HepG2 (cell line): ENCODE results near the gene ARL15. TPM values are rescaled to one million over a fixed set of nuclear protein-coding genes. Genes with fewer than 3 reads are reported as not detected.

Source experiments
- ATAC-seq: fragments of 200-7000 bp; cut with Tn5 transposase; 3 replicates; pipeline ENCODE4 v1.9.1; 2020; ENCODE audit warnings: mild to moderate bottlenecking, moderate library complexity
- BruUV-seq: library from RNA; stranded (reverse); fragments of 400-500 nt; replicated peaks from 2 replicates; lab custom pipeline; 2021; lab: Mats Ljungman, UMichigan
- CTCF ChIA-PET: fragments of 300-600 bp; formaldehyde crosslinking; extraction: SDS; loops from one replicate; lab custom pipeline; 2021; ENCODE audit warnings: low total read pairs, inconsistent platforms, low intra/inter-chr PET ratio; lab: Yijun Ruan, JAX
- POLR2A ChIA-PET: fragments of 350-600 bp; sonication (Branson Sonifier 250); formaldehyde crosslinking; loops from one replicate; lab custom pipeline; 2020; ENCODE audit warnings: antibody characterized with exemption, inconsistent platforms; lab: Yijun Ruan, JAX
- DNase-seq: peaks from one replicate; pipeline ENCODE4 v3.0.0-alpha.2; 2015; ENCODE audit warnings: low spot score
- FAIRE-seq: peaks from 3 replicates; lab custom pipeline; 2011; peaks lifted over from hg19 to GRCh38; lab: Jason Lieb, UNC
- H2AFZ ChIP-seq: one replicate; pipeline ENCODE4 v1.6.1; 2011; ENCODE audit warnings: low read length, inconsistent platforms
- H3K27ac ChIP-seq: fragments of 300-600 bp; 3 replicates; pipeline ENCODE4 v1.8.0; 2011; ENCODE audit warnings: mixed run types, mild to moderate bottlenecking, mixed read lengths, low read length, inconsistent platforms; ENCODE audit not compliant: insufficient read depth; ENCODE audit errors: extremely low read length
- H3K27me3 ChIP-seq, 2 experiments: fragments of 200-600 bp in 1 of 2; 2 replicates in 1 of 2; 3 replicates in 1 of 2; pipeline versions ENCODE4 v1.6.0 to v1.8.0; 2011; ENCODE audit warnings: low read length in 2 of 2, mild to moderate bottlenecking in 2 of 2, moderate library complexity in 2 of 2, inconsistent platforms in 1 of 2; ENCODE audit not compliant: insufficient read depth in 2 of 2, control insufficient read depth in 1 of 2
- H3K36me3 ChIP-seq, 2 experiments: fragments of 200-600 bp in 1 of 2; replicated peaks in 1 of 2; 2 replicates in 1 of 2; 3 replicates in 1 of 2; pipeline versions ENCODE4 v1.5.1 to v1.8.0; 2011; ENCODE audit warnings: low read length in 2 of 2, inconsistent platforms in 1 of 2; ENCODE audit not compliant: insufficient read depth in 2 of 2, control insufficient read depth in 1 of 2
- H3K4me1 ChIP-seq: 2 replicates; pipeline ENCODE4 v1.5.1; 2012; ENCODE audit warnings: low read length, inconsistent platforms; ENCODE audit not compliant: insufficient read depth
- H3K4me2 ChIP-seq: 2 replicates; pipeline ENCODE4 v1.6.0; 2011; ENCODE audit warnings: low read depth, low read length, inconsistent platforms
- H3K4me3 ChIP-seq, 3 experiments: fragments of 200-600 bp in 1 of 3; sonication (generic), shearing (Covaris generic) in 1 of 3; replicated peaks in 1 of 3; 2 replicates each; pipeline ENCODE4 v1.5.1; 2011 to 2016; ENCODE audit warnings: low read length in 3 of 3, inconsistent platforms in 2 of 3, low read depth in 2 of 3, mild to moderate bottlenecking in 2 of 3, control low read depth in 1 of 3, mixed read lengths in 1 of 3; ENCODE audit not compliant: insufficient read depth in 1 of 3
- H3K79me2 ChIP-seq: one replicate; pipeline ENCODE4 v1.6.1; 2011; ENCODE audit warnings: low read length, inconsistent platforms; ENCODE audit not compliant: insufficient read depth
- H3K9ac ChIP-seq: 2 replicates; pipeline ENCODE4 v1.6.0; 2011; ENCODE audit warnings: mild to moderate bottlenecking, low read depth, low read length, inconsistent platforms; ENCODE audit not compliant: insufficient read depth
- H3K9me3 ChIP-seq: 2 replicates; pipeline ENCODE4 v1.5.1; 2012; ENCODE audit warnings: mild to moderate bottlenecking, low read length
- H4K20me1 ChIP-seq: 2 replicates; pipeline ENCODE4 v1.6.0; 2011; ENCODE audit warnings: inconsistent platforms, mild to moderate bottlenecking, low read length, moderate library complexity; ENCODE audit not compliant: insufficient read depth
- DBP ChIP-seq: sonication (generic); formaldehyde crosslinking; IDR thresholded peaks from 2 replicates; pipeline ENCODE4 v1.4.0; 2020; ENCODE audit warnings: missing genetic modification reagents; ENCODE audit errors: not compliant biosample characterization
- NR2F1 ChIP-seq, 2 experiments: fragments of 450-650 bp in 1 of 2; formaldehyde crosslinking in 1 of 2; IDR thresholded peaks; 2 replicates each; pipeline versions ENCODE4 v1.5.0 to v1.6.1; 2016 to 2020; ENCODE audit warnings: mild to moderate bottlenecking in 1 of 2, missing compliant biosample characterization in 1 of 2, missing genetic modification reagents in 1 of 2, moderate library complexity in 1 of 2
- RARA ChIP-seq: IDR thresholded peaks from 2 replicates; pipeline ENCODE4 v1.6.1; 2016; ENCODE audit warnings: missing genetic modification reagents, missing compliant biosample characterization
- RFXANK ChIP-seq: IDR thresholded peaks from 2 replicates; pipeline ENCODE4 v1.6.1; 2016
- SOX5 ChIP-seq: IDR thresholded peaks from 2 replicates; pipeline ENCODE4 v1.6.1; 2016; ENCODE audit warnings: borderline replicate concordance
- SPEN ChIP-seq: sonication (generic); formaldehyde crosslinking; IDR thresholded peaks from 2 replicates; pipeline ENCODE4 v1.5.1; 2020; ENCODE audit warnings: low read depth, mild to moderate bottlenecking, missing genetic modification reagents
- TCF12 ChIP-seq, 2 experiments: fragments of 450-650 bp in 1 of 2; sonication (generic) in 1 of 2; formaldehyde crosslinking in 1 of 2; IDR thresholded peaks; 2 replicates each; pipeline versions ENCODE4 v1.6.1 to v1.8.0; 2017 to 2022; ENCODE audit warnings: antibody characterized with exemption in 1 of 2, mild to moderate bottlenecking in 1 of 2, missing genetic modification reagents in 1 of 2, moderate library complexity in 1 of 2
- WGBS: methylation state at CpG from one replicate; pipeline ENCODE4 v1.1.6; 2017; ENCODE audit warnings: low lambda C conversion rate; 5-methylcytosine and 5-hydroxymethylcytosine counted together
- in situ Hi-C: cut with HindIII; loops from 2 replicates; pipeline ENCODE4 v1.10.0; 2017; ENCODE audit warnings: low pct_unique_long_range_greater_than_20kb; ENCODE audit not compliant: extremely low pct_ligation_motif_present
- intact Hi-C: fragments of 100-400 bp; cut with micrococcal nuclease; formaldehyde crosslinking; loops from one replicate; pipeline ENCODE4 v1.10.0; 2022; ENCODE audit not compliant: unreplicated experiment
- polyA plus RNA-seq, 8 experiments: library from polyadenylated mRNA; depleted of rRNA in 3 of 8; stranded (reverse) in 7 of 8; unstranded in 1 of 8; fragments of >200 nt; fragmentation: Illumina TruSeq in 4 of 8; extraction: Trizol in 4 of 8; gene quantifications; 2 replicates each; pipeline versions ENCODE4 v1.2.1 to v1.2.3, GENCODE V29; 2011 to 2016; ENCODE audit warnings: low read depth in 4 of 8, missing spikeins in 1 of 8, mixed read lengths in 1 of 8; ENCODE audit not compliant: insufficient read depth in 1 of 8
- total RNA-seq, 5 experiments: library from RNA; depleted of rRNA; stranded (reverse); fragments of >200 nt; fragmentation: Illumina TruSeq; extraction: Trizol; gene quantifications; 2 replicates each; pipeline ENCODE4 v1.2.3, GENCODE V29; 2016; ENCODE audit warnings: low read depth in 1 of 5

The ARL15 gene
- total and polyA plus RNA-seq, 2 of the 13 experiments (the other 11 are each of a cell fraction or from before 2014, with no cell fraction given): 2.5 to 7.7 TPM

- TF ChIP-seq RFXANK (CRISPR knock-in tag): no peak
These were observed 3.2 kb upstream of the ARL15 start (continued) for GRCh38 chr5:54313311-54314270.

GRCh38 chr5:54312499-54312898 lies 2.1 kb upstream of the ARL15 start:
- Histone ChIP-seq H3K27ac (no peak overlapping the region), H3K79me2 (no peaks in the 10 kb centered on the region), H2AFZ (no peak overlapping the region), H4K20me1 (no peaks in the 10 kb centered on the region), H3K36me3 (no peaks in the 10 kb centered on the region), H3K4me2 (no peak overlapping the region), H3K9ac (no peak overlapping the region), H3K4me3 (no peak overlapping the region)
- BruUV-seq: no TSS peak
- ChIA-PET CTCF (no interaction called here), POLR2A (interaction anchor here (1.1 kb wide), 2 partner anchors 35 to 177 kb away, joined by 3 to 4 read pairs; no protein-coding TSS in a partner anchor)
- DNase-seq (no peak), FAIRE-seq (no peak), ATAC-seq (no peak)
- 36% methylated on average over 3 of the region's 3 CpGs for WGBS
- intact Hi-C loops: loop anchor here (5.0 to 10.0 kb wide), 2 partner anchors 60 to 102 kb away; no protein-coding TSS in a partner anchor
- TF ChIP-seq SPEN (CRISPR knock-in tag): no peak
- TF ChIP-seq SOX5 (CRISPR knock-in tag): no peak
- TF ChIP-seq NR2F1 (CRISPR knock-in tag; IDR thresholded peaks at IDR 0.05): no peak
- TF ChIP-seq RARA (CRISPR knock-in tag): no peak
- TF ChIP-seq TCF12 (IDR thresholded peaks at IDR 0.05): no peak
- no peak for TF ChIP-seq TCF12 (CRISPR knock-in tag; IDR thresholded peaks at IDR 0.05)
- TF ChIP-seq DBP: no peak
- TF ChIP-seq, all 625 proteins: peak for 0
- H3K9me3 ChIP-seq: no peaks in the 10 kb centered on the region
- peaks cover 34% of the 10 kb centered on the region for H3K4me1 ChIP-seq
- H3K27me3 ChIP-seq: no peaks in the 10 kb centered on the region; a peak in 2 of 5 replicates
- in situ Hi-C loops: no loop called here
